ENCODE data around the gene USB1.
A peak's percentile ranks its signal among the peaks of the same experiment; 100 is the strongest.

USB1 gene

GRCh38 chr16:57996406-57997175, 4.6 kb upstream of the USB1 start (continued):
- no peak for TF ChIP-seq PRDM2 (tag by site-specific recombination; IDR thresholded peaks at IDR 0.05; ENCODE audit: borderline replicate concordance)
- TF ChIP-seq ZNF24 (tag by site-specific recombination; IDR thresholded peaks at IDR 0.05) = no peak

- ChIA-PET POLR2A (no interaction called here), CTCF (no interaction called here)
- H3K4me1 ChIP-seq (ENCODE audit: control insufficient read depth, insufficient read depth, low read length) = no peaks in the 10 kb centered on the region
- no peak for TF ChIP-seq HOXA7 (CRISPR knock-in tag; IDR thresholded peaks at IDR 0.05; ENCODE audit: borderline replicate concordance)
- no peak for TF ChIP-seq ZNF155 (tag by site-specific recombination; IDR thresholded peaks at IDR 0.05)
- no peak for TF ChIP-seq ZFP41 (tag by site-specific recombination; IDR thresholded peaks at IDR 0.05; ENCODE audit: borderline replicate concordance)
- no peak for TF ChIP-seq REPIN1 (tag by site-specific recombination; IDR thresholded peaks at IDR 0.05; ENCODE audit: low read depth)
- no peak for TF ChIP-seq AEBP2 (tag by site-specific recombination; IDR thresholded peaks at IDR 0.05; ENCODE audit: borderline replicate concordance)
- no peak for TF ChIP-seq HOXC10 (CRISPR knock-in tag; IDR thresholded peaks at IDR 0.05)
- no peak for TF ChIP-seq ZNF391 (tag by site-specific recombination; IDR thresholded peaks at IDR 0.05; ENCODE audit: borderline replicate concordance, low read depth)
- no peak for TF ChIP-seq ZNF302 (tag by site-specific recombination; IDR thresholded peaks at IDR 0.05; ENCODE audit: low read depth)
- TF ChIP-seq ZNF626 (tag by site-specific recombination; IDR thresholded peaks at IDR 0.05) = no peak
- no peak for TF ChIP-seq ZNF37A (tag by site-specific recombination; IDR thresholded peaks at IDR 0.05)
- no peak for TF ChIP-seq ZNF791 (tag by site-specific recombination; IDR thresholded peaks at IDR 0.05)
- no peak for TF ChIP-seq ZXDB (tag by site-specific recombination; IDR thresholded peaks at IDR 0.05)
- H3K4me3 ChIP-seq (ENCODE audit: low read depth, low read length) = no peak overlapping the region
- H3K27ac ChIP-seq (ENCODE audit: extremely low read depth, low read depth, low read length) = no peak overlapping the region
- H3K9me3 ChIP-seq (ENCODE audit: control insufficient read depth, insufficient read depth, low read depth, low read length) = no peaks in the 10 kb centered on the region
- H3K36me3 ChIP-seq (ENCODE audit: control insufficient read depth in 2 of 2, insufficient read depth in 1 of 2, low read length in 2 of 2) = peaks cover 0 to 40% of the 10 kb centered on the region in 2 experiments; a peak in 1 of 3 replicates
Measured at GRCh38 chr16:57997176-57997527, 4.1 kb upstream of the USB1 start.

GRCh38 chr16:57997528-57998265, 3.5 kb upstream of the USB1 start:
- POLR2A ChIA-PET = interaction anchor here (1.5 kb wide), 1 partner anchor 132 kb away, joined by 3 read pairs; the partner anchor contains the start of gene CFAP20
- TF ChIP-seq KLF1 (tag by site-specific recombination; IDR thresholded peaks at IDR 0.05) (no peak), SCRT2 (tag by site-specific recombination; IDR thresholded peaks at IDR 0.05) (peak; percentile 31; the same call in 1 of the 2 replicates)
- CTCF ChIA-PET = interaction anchor here (0.9 to 3.6 kb wide), 4 partner anchors 9 to 275 kb away, joined by 3 to 22 read pairs (median 4); no protein-coding TSS in a partner anchor
- H3K4me3 ChIP-seq (ENCODE audit: low read depth, low read length) = no peak overlapping the region
- no peak overlapping the region for H3K27ac ChIP-seq (ENCODE audit: extremely low read depth, low read depth, low read length)
- no peaks in the 10 kb centered on the region for H3K4me1 ChIP-seq (ENCODE audit: control insufficient read depth, insufficient read depth, low read length)
- no peaks in the 10 kb centered on the region for H3K9me3 ChIP-seq (ENCODE audit: control insufficient read depth, insufficient read depth, low read depth, low read length)
- peaks cover 0 to 44% of the 10 kb centered on the region in 2 experiments; a peak in 1 of 3 replicates for H3K36me3 ChIP-seq (ENCODE audit: control insufficient read depth in 2 of 2, insufficient read depth in 1 of 2, low read length in 2 of 2)

Data from HEK293 (cell line).